ENCODE data around the gene EVI2A. TPM values are rescaled to one million over a fixed set of nuclear protein-coding genes. Genes with fewer than 3 reads are reported as not detected.

EVI2A gene
- polyA plus RNA-seq, 1 donor (not counting 4 experiments of a cell fraction or from before 2014, with no cell fraction given): 0.12 TPM

DNA sequence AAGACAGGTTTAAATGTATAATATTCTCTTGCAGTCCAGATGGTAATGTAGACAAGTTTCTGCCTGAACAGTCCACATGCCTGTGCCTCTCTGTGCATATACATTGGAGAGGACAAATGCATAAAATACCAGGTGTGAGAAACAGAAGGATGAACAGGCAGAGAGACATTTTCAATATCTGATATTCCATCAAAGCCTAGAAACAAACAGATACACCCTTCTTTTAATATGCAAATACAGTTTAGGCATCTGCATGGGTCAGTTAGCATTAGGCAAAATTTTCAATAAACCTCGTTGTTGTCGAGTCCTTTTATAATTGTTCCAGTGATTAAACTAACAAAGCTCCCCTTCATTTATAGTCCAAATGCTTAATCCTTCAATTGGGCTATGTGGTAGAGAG, 25.3 kb downstream of the EVI2A start:
- H3K9me1 ChIP-seq (ENCODE audit: control insufficient read depth, extremely low read depth, insufficient read depth, low read length): no peaks in the 10 kb centered on the region
- H3K9me3 ChIP-seq (ENCODE audit: control insufficient read depth, low read depth, low read length): no peaks in the 10 kb centered on the region
- H3K27ac ChIP-seq (ENCODE audit: control insufficient read depth, insufficient read depth, low read length): no peak overlapping the region
- dilution Hi-C loops (cut with MboI; ENCODE audit: extremely low pct_ligation_motif_present, low sequenced_read_pairs): no loop called here
- no peak overlapping the region for H3K4me3 ChIP-seq (ENCODE audit: control insufficient read depth in 2 of 3, extremely low read depth in 1 of 3, insufficient read depth in 2 of 3, low read depth in 1 of 3, low read length in 3 of 3)
- DNase-seq (ENCODE audit: low read depth, low spot score): no peak
- no peaks in the 10 kb centered on the region for H3K79me2 ChIP-seq (ENCODE audit: control insufficient read depth, insufficient read depth, low read length)
- no peak for FAIRE-seq
- TF ChIP-seq EZH2 (IDR thresholded peaks at IDR 0.05; ENCODE audit: low read length): no peak
- TF ChIP-seq, protein P1, sequence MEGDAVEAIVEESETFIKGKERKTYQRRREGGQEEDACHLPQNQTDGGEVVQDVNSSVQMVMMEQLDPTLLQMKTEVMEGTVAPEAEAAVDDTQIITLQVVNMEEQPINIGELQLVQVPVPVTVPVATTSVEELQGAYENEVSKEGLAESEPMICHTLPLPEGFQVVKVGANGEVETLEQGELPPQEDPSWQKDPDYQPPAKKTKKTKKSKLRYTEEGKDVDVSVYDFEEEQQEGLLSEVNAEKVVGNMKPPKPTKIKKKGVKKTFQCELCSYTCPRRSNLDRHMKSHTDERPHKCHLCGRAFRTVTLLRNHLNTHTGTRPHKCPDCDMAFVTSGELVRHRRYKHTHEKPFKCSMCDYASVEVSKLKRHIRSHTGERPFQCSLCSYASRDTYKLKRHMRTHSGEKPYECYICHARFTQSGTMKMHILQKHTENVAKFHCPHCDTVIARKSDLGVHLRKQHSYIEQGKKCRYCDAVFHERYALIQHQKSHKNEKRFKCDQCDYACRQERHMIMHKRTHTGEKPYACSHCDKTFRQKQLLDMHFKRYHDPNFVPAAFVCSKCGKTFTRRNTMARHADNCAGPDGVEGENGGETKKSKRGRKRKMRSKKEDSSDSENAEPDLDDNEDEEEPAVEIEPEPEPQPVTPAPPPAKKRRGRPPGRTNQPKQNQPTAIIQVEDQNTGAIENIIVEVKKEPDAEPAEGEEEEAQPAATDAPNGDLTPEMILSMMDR (optimal IDR thresholded peaks at IDR 0.05 in 1 of 3, IDR thresholded peaks at IDR 0.05 in 1 of 3, conservative IDR thresholded peaks at IDR 0.05 in 1 of 3; ENCODE audit: extremely low read depth in 1 of 3, insufficient read depth in 2 of 3, low read length in 3 of 3): no peak
- H4K20me1 ChIP-seq (ENCODE audit: control insufficient read depth, extremely low read depth, insufficient read depth, low read length): no peaks in the 10 kb centered on the region
- H3K9ac ChIP-seq (ENCODE audit: control insufficient read depth, extremely low read depth, insufficient read depth, low read length): no peak overlapping the region
- peaks cover 0 to 1% of the 10 kb centered on the region in 2 experiments for H3K36me3 ChIP-seq (ENCODE audit: control insufficient read depth in 2 of 2, extremely low read depth in 1 of 2, insufficient read depth in 2 of 2, low read length in 2 of 2)
- H3K4me1 ChIP-seq (ENCODE audit: control insufficient read depth, extremely low read depth, insufficient read depth, low read length): no peaks in the 10 kb centered on the region
- no peaks in the 10 kb centered on the region for H3K27me3 ChIP-seq (ENCODE audit: control insufficient read depth, extremely low read depth, insufficient read depth, low read length)
- H3K4me2 ChIP-seq (ENCODE audit: control insufficient read depth, extremely low read depth, insufficient read depth, low read depth, low read length): no peak overlapping the region
- H2AFZ ChIP-seq (ENCODE audit: control insufficient read depth, low read length): no peak overlapping the region

DNA sequence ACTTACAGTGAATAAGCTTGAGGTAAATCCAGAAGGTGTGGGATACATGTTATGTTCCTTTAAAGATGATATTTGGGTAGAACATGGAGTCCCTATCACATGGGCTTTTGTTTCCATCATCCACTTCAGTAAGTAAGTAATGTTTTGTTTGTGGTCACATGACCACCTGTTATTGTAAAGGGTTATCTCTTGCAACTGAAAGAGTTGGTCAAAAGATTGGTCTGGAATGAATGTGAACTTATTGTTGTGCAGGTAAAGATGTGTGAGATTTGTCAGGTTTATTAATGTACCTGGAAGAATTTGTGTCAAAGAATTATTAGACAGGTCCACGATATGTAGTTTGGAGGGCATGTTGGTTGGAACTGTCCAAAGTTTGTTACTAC, 25.9 kb downstream of the EVI2A start:
- Histone ChIP-seq H3K9ac (ENCODE audit: control insufficient read depth, extremely low read depth, insufficient read depth, low read length) (no peak overlapping the region), H3K27ac (ENCODE audit: control insufficient read depth, insufficient read depth, low read length) (no peak overlapping the region), H3K4me2 (ENCODE audit: control insufficient read depth, extremely low read depth, insufficient read depth, low read depth, low read length) (no peak overlapping the region), H3K27me3 (ENCODE audit: control insufficient read depth, extremely low read depth, insufficient read depth, low read length) (no peaks in the 10 kb centered on the region), H4K20me1 (ENCODE audit: control insufficient read depth, extremely low read depth, insufficient read depth, low read length) (no peaks in the 10 kb centered on the region), H3K9me1 (ENCODE audit: control insufficient read depth, extremely low read depth, insufficient read depth, low read length) (no peaks in the 10 kb centered on the region), H2AFZ (ENCODE audit: control insufficient read depth, low read length) (no peak overlapping the region), H3K4me3 (ENCODE audit: control insufficient read depth in 2 of 3, extremely low read depth in 1 of 3, insufficient read depth in 2 of 3, low read depth in 1 of 3, low read length in 3 of 3) (no peak overlapping the region), H3K9me3 (ENCODE audit: control insufficient read depth, low read depth, low read length) (no peaks in the 10 kb centered on the region), H3K79me2 (ENCODE audit: control insufficient read depth, insufficient read depth, low read length) (no peaks in the 10 kb centered on the region), H3K36me3 (ENCODE audit: control insufficient read depth in 2 of 2, extremely low read depth in 1 of 2, insufficient read depth in 2 of 2, low read length in 2 of 2) (peaks cover 0 to 1% of the 10 kb centered on the region in 2 experiments), H3K4me1 (ENCODE audit: control insufficient read depth, extremely low read depth, insufficient read depth, low read length) (no peaks in the 10 kb centered on the region)
- dilution Hi-C loops (cut with MboI; ENCODE audit: extremely low pct_ligation_motif_present, low sequenced_read_pairs): no loop called here
- TF ChIP-seq EZH2 (IDR thresholded peaks at IDR 0.05; ENCODE audit: low read length): no peak
- TF ChIP-seq, protein P1 (optimal IDR thresholded peaks at IDR 0.05 in 1 of 3, IDR thresholded peaks at IDR 0.05 in 1 of 3, conservative IDR thresholded peaks at IDR 0.05 in 1 of 3; ENCODE audit: extremely low read depth in 1 of 3, insufficient read depth in 2 of 3, low read length in 3 of 3): no peak
- DNase-seq (ENCODE audit: low read depth, low spot score): no peak
- FAIRE-seq: no peak

All from keratinocyte (primary cell).